HCEC 1CT (cell line): ENCODE measurements around the gene PAIP2.
"Not testable (repeated sequence)": the region's sequence is repeated elsewhere in the genome, so short reads cannot be mapped to it uniquely, and the experiment has no call there.

Experiments used
- DNase-seq: peaks from one replicate; pipeline ENCODE4 v3.0.0-alpha.2; 2017

Gene PAIP2

GRCh38 chr5:139335811-139336210 is 5.8 kb upstream of the PAIP2 start:
- no peak for DNase-seq

GRCh38 chr5:139340051-139340450 is 1.6 kb upstream of the PAIP2 start:
- no peak for DNase-seq

- DNase-seq: no peak
These were observed 416 bp upstream of the PAIP2 start for GRCh38 chr5:139341187-139341688.

GRCh38 chr5:139342423-139342723 is 719 bp downstream of the PAIP2 start:
- DNase-seq: no peak

- DNase-seq: no peak
These were observed 1.8 kb downstream of the PAIP2 start for GRCh38 chr5:139343476-139343875.

- DNase-seq: no peak
These were observed 2.5 kb downstream of the PAIP2 start for GRCh38 chr5:139344177-139344576.

- not testable (repeated sequence) for DNase-seq
These were observed 3.8 kb downstream of the PAIP2 start for GRCh38 chr5:139345442-139345841.

GRCh38 chr5:139347863-139348262 is 6.2 kb downstream of the PAIP2 start:
- not testable (repeated sequence) for DNase-seq

GRCh38 chr5:139354186-139354585 is 12.5 kb downstream of the PAIP2 start:
- DNase-seq: no peak

- DNase-seq: not testable (repeated sequence)
These were observed 14.2 kb downstream of the PAIP2 start for GRCh38 chr5:139355900-139356299.

- no peak for DNase-seq
These were observed 16.4 kb downstream of the PAIP2 start for GRCh38 chr5:139358064-139358463.

- no peak for DNase-seq
These were observed 18.7 kb downstream of the PAIP2 start for GRCh38 chr5:139360384-139360783.

- DNase-seq: no peak
These were observed 20.3 kb downstream of the PAIP2 start for GRCh38 chr5:139361835-139362429.

- DNase-seq: no peak
These were observed 22.3 kb downstream of the PAIP2 start for GRCh38 chr5:139363937-139364336.

- DNase-seq: no peak
These were observed 22.8 kb downstream of the PAIP2 start for GRCh38 chr5:139364466-139364865.

- DNase-seq: peak; percentile 29
These were observed 27.0 kb downstream of the PAIP2 start for GRCh38 chr5:139368613-139369012.

GRCh38 chr5:139369181-139369580 is 27.5 kb downstream of the PAIP2 start:
- peak; percentile 75 for DNase-seq

GRCh38 chr5:139371482-139372435 is 30.1 kb downstream of the PAIP2 start:
- DNase-seq: no peak

GRCh38 chr5:139374909-139375308 is 33.3 kb downstream of the PAIP2 start:
- no peak for DNase-seq

GRCh38 chr5:139376364-139376763 is 34.7 kb downstream of the PAIP2 start:
- DNase-seq: no peak

GRCh38 chr5:139377226-139377625 is 35.6 kb downstream of the PAIP2 start:
- DNase-seq: no peak

GRCh38 chr5:139378101-139378825 is 36.6 kb downstream of the PAIP2 start:
- no peak for DNase-seq

- DNase-seq: no peak
These were observed 37.3 kb downstream of the PAIP2 start for GRCh38 chr5:139378941-139379361.
